Sigmoid colon (tissue), 4 donors: ENCODE measurements around the gene ZXDC.

Experiments
- CTCF ChIP-seq, 4 experiments: fragments of 450-650 bp in 3 of 4; fragments of 200-600 bp in 1 of 4; IDR thresholded peaks; one replicate each; pipeline ENCODE4 v1.5.1; 2016 to 2019; ENCODE audit warnings: antibody characterized with exemption in 4 of 4, mild to moderate bottlenecking in 3 of 4, moderate library complexity in 2 of 4
- EP300 ChIP-seq, 4 donors: sonication (generic); formaldehyde crosslinking; IDR thresholded peaks; one replicate each; pipeline ENCODE4 v1.6.1; 2017; ENCODE audit warnings: antibody characterized with exemption in 4 of 4
- POLR2A ChIP-seq, 2 donors: fragments of 450-650 bp; IDR thresholded peaks; one replicate each; pipeline ENCODE4 v1.6.1; 2016; ENCODE audit warnings: antibody characterized with exemption in 2 of 2, mild to moderate bottlenecking in 2 of 2, moderate library complexity in 2 of 2
- POLR2AphosphoS5 ChIP-seq, 4 donors: sonication (generic); formaldehyde crosslinking; IDR thresholded peaks; one replicate each; pipeline ENCODE4 v1.6.1; 2017; ENCODE audit warnings: antibody characterized with exemption in 4 of 4

- TF ChIP-seq CTCF (IDR thresholded peaks at IDR 0.05) (no peak), POLR2A (IDR thresholded peaks at IDR 0.05) (no peak), EP300 (IDR thresholded peaks at IDR 0.05) (no peak), POLR2AphosphoS5 (IDR thresholded peaks at IDR 0.05) (no peak)
Measured at GRCh38 chr3:126414406-126414805, 61.3 kb downstream of the ZXDC start.
